GM23248 (cell line): ENCODE results near the gene TBC1D12.

Experiments used
- EZH2 ChIP-seq: fragments of 200-600 bp; sonication (generic); IDR thresholded peaks from 2 replicates; pipeline ENCODE4 v1.6.1; 2018; ENCODE audit warnings: antibody characterized with exemption, mild to moderate bottlenecking; ENCODE audit not compliant: insufficient read depth, poor library complexity, severe bottlenecking
- EZH2phosphoT487 ChIP-seq: fragments of 200-600 bp; sonication (generic); IDR thresholded peaks from 2 replicates; pipeline ENCODE4 v1.6.1; 2018; ENCODE audit warnings: antibody characterized with exemption, moderate library complexity, mild to moderate bottlenecking, low read depth; ENCODE audit not compliant: insufficient read depth

GRCh38 chr10:94461503-94461902, 59.2 kb downstream of the TBC1D12 start:
- TF ChIP-seq EZH2 (no peak), EZH2phosphoT487 (no peak)
